AG09319 (cell line): Measurements from ENCODE around the gene TUBE1.
"Not testable (repeated sequence)": the region's sequence is repeated elsewhere in the genome, so short reads cannot be mapped to it uniquely, and the experiment has no call there.

Experiments
- DNase-seq: peaks from one replicate; pipeline ENCODE4 v3.0.0-alpha.2; 2010; ENCODE audit warnings: low read depth; ENCODE audit errors: extremely low read depth
- TF ChIP-seq, protein P1 (sequence below): IDR thresholded peaks from 2 replicates; pipeline ENCODE4 v1.5.1; 2011; ENCODE audit warnings: low read depth, mild to moderate bottlenecking, inconsistent platforms, low read length, moderate library complexity

The TUBE1 gene

DNA sequence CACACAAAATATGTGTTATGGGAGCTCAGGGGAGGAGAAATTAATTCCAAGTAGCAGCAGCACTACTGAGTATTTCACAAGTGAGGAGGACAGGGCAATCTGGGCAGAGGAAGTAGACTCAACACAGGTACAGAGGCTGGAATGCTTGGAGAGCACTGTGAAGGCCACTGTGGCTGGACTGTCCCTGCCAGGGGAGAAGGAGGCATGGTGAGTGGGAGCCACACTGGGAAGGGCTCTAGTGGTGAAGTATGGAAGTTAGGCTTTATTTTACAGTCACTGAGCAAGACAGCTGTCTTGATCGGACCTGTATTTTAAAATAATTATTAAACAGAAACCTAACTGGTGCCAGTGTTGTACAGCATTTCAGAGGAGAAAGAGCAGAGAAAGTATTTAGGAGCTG, 28.9 kb upstream of the TUBE1 start:
- DNase-seq = no peak
- TF ChIP-seq, protein P1, sequence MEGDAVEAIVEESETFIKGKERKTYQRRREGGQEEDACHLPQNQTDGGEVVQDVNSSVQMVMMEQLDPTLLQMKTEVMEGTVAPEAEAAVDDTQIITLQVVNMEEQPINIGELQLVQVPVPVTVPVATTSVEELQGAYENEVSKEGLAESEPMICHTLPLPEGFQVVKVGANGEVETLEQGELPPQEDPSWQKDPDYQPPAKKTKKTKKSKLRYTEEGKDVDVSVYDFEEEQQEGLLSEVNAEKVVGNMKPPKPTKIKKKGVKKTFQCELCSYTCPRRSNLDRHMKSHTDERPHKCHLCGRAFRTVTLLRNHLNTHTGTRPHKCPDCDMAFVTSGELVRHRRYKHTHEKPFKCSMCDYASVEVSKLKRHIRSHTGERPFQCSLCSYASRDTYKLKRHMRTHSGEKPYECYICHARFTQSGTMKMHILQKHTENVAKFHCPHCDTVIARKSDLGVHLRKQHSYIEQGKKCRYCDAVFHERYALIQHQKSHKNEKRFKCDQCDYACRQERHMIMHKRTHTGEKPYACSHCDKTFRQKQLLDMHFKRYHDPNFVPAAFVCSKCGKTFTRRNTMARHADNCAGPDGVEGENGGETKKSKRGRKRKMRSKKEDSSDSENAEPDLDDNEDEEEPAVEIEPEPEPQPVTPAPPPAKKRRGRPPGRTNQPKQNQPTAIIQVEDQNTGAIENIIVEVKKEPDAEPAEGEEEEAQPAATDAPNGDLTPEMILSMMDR = no peak

DNA sequence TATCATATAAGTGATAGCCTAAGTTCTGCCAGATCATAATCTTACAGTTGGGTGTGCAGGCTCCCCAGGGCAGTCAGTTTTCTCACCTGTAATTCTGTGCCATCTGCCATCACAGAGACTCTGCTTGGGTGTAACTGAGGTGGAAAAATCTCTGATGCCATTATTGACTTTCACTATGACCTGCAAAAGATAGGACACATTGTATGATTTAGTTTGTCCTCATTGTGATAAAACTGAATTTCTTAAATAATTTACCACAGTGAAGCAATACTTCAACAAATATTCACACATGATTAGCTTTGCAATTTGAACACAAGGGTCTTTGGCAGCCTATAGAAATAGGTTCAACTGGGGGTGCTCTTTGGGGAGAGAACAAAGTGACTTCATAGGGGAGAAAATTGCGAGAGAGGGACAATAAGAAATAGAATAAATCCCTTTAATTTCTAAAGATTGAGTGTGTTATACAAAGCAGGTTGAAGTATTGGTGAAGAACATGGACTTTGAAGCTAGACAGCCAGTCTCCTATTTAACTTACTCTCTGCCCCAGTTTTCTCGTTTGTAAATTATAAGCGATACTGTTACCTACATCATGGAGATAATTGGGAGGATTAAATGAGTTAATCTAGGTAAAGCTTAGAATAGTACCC, 27.4 kb upstream of the TUBE1 start:
- no peak for DNase-seq
- TF ChIP-seq, protein P1 = no peak

DNA sequence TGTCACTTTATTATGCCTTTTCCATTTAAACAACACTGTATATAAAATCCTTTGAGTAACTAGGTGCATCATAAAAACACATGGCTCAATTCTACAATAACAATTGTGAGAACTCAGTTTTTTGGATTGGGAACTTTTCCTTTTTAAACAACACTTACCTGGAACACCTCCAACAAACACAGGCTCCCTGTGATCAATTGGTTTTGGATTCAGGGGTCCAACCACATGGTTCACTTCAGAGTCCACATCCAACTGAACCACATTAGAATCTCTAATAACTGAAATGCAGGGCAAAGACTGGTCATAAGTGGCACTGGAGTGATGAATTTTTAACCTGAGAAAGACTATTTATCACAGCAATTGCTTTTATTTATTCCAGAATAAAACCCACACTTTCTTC, 26.6 kb upstream of the TUBE1 start:
- TF ChIP-seq, protein P1 = no peak
- no peak for DNase-seq

DNA sequence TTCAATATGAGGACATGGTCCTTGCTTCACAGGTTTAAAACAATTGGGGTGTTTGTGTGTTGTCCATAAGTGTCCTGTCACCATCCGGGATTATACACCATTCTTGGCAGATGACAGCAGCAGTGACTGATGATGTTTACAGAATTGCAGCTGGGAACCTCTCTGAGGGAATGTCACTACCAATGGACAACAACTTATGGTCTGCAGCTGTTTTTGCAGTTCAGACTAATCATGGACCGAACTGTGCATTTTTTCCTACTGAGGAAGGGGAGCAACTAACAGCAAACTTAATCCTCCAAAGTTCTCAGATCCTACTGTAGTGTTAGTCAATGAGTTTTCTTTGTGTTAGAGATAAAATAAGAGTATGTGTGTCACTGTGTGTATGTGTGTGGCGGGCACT, 26.1 kb upstream of the TUBE1 start:
- TF ChIP-seq, protein P1 = no peak
- no peak for DNase-seq

DNA sequence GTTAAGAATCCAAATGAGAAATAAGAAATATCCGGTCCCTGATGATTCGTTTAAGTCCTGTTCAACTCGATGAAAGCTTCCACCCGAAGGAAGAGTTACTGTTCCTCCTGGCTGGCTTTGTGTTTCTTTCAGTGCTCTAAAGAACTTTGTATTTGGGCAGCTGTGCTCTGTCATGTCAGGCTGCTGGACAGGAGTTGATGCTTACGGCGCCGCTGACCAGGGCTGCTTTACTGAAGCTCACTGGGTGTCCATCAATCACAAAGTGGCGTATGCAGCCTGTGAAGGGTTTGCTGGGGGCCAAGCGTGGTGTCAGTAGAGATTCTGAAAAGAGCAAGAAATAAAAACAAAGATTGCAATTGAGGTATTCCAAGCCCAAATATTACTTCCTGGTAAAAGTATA, 22.0 kb upstream of the TUBE1 start:
- TF ChIP-seq, protein P1 = no peak
- no peak for DNase-seq

DNA sequence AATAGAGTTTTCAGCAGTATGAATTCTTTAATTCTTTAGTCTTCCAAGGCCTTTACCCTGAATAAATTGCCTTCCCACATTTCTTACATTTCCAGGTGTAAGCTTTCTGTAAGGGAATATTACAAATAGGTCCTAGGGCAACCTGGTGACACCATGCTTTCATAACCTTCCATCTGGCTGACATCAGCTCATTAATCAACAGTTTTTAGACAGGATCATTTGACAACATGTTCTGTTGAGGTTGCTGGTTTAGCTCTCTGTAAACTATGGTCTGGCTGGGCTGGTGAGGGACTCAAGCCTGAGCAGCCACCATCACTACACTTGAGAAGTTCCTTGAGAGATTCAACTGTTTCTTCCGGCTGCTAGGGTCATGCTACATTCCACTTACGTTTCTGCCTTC, 19.3 kb upstream of the TUBE1 start:
- DNase-seq = no peak
- TF ChIP-seq, protein P1 = no peak

DNA sequence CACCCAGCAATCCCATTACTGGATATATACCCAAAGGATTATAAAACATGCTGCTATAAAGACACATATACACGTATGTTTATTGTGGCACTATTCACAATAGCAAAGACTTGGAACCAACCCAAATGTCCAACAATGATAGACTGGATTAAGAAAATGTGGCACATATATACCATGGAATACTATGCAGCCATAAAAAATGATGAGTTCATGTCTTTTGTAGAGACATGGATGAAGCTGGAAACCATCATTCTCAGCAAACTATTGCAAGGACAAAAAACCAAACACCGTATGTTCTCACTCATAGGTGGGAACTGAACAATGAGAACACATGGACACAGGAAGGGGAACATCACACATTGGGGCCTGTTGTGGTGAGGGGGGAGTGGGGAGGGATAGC, 18.7 kb upstream of the TUBE1 start:
- DNase-seq = not testable (repeated sequence)

DNA sequence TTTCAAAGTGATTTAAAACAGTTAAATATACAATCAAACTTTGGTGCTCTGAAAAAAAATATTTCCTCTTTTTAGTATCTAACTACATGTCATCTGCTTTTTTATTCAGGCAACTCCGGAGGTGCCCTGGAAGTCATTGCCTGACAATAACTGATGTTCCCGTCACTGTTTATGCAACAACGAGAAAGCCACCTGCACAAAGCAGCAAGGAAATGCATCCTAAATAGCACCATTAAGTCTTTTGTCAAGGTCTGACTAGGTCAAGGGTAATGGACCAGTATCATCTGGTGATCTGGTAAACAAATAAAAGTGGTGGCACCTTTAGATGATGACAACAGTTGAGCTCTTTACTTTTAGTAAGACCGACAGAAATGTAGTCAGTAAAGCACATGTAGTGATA, 13.3 kb upstream of the TUBE1 start:
- TF ChIP-seq, protein P1 = no peak
- DNase-seq = no peak
